T-helper 1 cell treated with Interleukin-12 subunit alpha and Interleukin-12 subunit beta and Interleukin-4 antibody, amounts not matched to agents 30 μg/mL and 1 μg/mL, for 36 hours (primary cell): Measurements from ENCODE around the gene LRCOL1.
A peak's percentile ranks its signal among the peaks of the same experiment; 100 is the strongest.

Source experiments
- H3K27ac Mint-ChIP-seq: one replicate; pipeline ENCODE4 v1.8.0; 2021; ENCODE audit warnings: mild to moderate bottlenecking, mixed read lengths
- H3K27me3 Mint-ChIP-seq: one replicate; pipeline ENCODE4 v1.8.0; 2021; ENCODE audit warnings: low read depth, mixed read lengths
- H3K36me3 Mint-ChIP-seq: one replicate; pipeline ENCODE4 v1.8.0; 2021; ENCODE audit warnings: low read depth, mixed read lengths
- H3K4me1 Mint-ChIP-seq: one replicate; pipeline ENCODE4 v1.8.0; 2021; ENCODE audit warnings: low read depth, mixed read lengths
- H3K4me3 Mint-ChIP-seq: one replicate; pipeline ENCODE4 v1.8.0; 2021; ENCODE audit warnings: mild to moderate bottlenecking, moderate library complexity, mixed read lengths
- H3K9me3 Mint-ChIP-seq: one replicate; pipeline ENCODE4 v1.8.0; 2021; ENCODE audit warnings: mixed read lengths

Gene LRCOL1

DNA sequence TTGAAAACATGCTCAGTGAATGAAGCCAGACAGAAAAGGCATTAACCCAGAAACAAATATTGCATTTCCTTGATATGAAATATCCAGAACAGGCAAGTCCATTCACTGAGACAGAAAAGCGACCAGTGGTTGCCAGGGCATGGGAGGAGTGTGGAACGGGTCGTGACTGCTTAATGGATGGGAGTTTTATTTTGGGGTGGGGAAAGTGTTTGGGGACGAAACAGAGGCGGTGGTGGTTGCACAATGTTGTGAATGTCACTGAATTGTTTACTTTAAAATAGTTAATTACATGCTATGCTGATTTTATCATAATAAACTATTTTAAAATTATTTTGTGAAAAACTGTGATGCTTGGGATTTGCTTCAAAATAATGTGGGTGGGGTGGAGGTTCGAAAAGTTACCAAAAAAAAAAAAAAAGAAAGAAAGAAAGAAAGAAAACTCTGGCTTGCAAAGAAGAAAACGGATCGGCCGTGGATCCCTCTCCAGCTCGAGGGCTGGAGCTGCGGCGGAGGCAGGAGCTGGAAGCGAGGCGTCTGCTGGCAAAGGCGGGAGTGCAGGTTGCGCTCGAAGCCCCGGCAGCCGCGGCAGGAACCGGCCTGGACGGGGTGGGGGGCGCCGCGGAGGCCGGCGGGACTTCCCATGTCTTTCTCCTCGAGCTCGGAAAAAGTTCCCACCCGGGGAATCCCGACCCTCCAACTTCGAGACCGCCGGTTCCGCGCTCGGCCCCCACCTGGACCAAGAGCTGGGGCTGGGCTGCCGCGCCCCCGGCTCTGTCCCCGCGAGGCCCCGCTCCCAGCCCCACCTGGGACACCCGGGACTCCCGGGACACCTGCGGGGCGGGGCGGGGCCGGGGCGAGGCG is 7.7 kb upstream of the LRCOL1 start:
- Mint-ChIP-seq H3K4me1 (peaks cover 5% of the 10 kb centered on the region), H3K27ac (peak overlapping the region; percentile 8), H3K4me3 (no peak overlapping the region), H3K36me3 (peaks cover 3% of the 10 kb centered on the region), H3K27me3 (peaks cover 33% of the 10 kb centered on the region), H3K9me3 (peaks cover 4% of the 10 kb centered on the region)

DNA sequence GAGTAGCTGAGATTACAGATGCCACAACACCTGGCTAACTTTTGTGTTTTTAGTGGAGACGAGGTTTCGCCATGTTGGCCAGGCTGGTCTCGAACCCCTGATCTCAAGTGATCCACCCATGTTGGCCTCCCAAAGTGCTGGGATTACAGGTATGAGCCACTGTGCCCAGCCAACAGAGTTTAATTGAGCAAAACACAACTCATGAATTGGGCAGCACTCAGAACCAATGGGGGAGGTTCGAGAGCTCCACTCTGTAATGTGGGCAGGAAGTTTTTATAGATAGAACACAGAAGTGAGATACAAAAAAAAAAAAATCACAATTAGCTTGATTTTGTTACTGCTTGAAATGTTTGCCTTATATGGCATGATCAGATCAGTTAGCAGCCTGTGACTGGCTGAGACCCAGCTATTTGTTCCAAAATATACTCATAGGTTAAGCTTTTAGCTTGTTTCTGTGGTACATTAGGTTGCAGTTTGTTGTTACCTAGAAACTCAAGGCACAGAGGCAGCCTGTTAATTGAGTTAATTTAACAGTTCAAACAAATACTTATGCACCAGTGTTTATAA is 6.8 kb upstream of the LRCOL1 start:
- H3K4me3 Mint-ChIP-seq, result no peak overlapping the region
- H3K4me1 Mint-ChIP-seq, result peaks cover 5% of the 10 kb centered on the region

DNA sequence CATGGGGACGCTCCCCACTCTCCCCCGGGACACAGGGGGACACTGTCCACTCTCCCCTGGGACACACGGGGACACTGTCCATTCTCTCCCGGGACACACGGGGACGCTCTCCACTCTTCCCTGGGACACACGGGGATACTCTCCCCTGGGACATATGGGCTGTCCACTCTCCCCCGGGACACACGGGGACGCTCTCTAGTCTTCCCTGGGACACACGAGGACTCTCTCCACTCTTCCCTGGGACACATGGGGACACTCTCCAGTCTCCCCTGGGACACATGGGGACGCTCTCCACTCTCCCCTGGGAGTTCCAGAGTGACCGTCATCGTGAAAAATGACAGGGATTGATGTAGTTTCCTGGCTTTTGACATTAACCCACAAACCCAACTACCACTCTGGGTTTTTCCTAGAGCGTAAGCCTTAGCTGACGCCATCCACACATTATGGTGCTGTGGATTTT is 5.2 kb upstream of the LRCOL1 start:
- Mint-ChIP-seq H3K4me1 (peaks cover 5% of the 10 kb centered on the region), H3K27ac (no peak overlapping the region), H3K27me3 (peaks cover 39% of the 10 kb centered on the region), H3K9me3 (peaks cover 12% of the 10 kb centered on the region), H3K4me3 (no peak overlapping the region), H3K36me3 (peaks cover 3% of the 10 kb centered on the region)

More for the DNA sequence above, 6.8 kb upstream of the LRCOL1 start:
- H3K27me3 Mint-ChIP-seq, result peaks cover 33% of the 10 kb centered on the region
- peaks cover 4% of the 10 kb centered on the region for H3K9me3 Mint-ChIP-seq
- H3K36me3 Mint-ChIP-seq, result peaks cover 3% of the 10 kb centered on the region
- no peak overlapping the region for H3K27ac Mint-ChIP-seq

DNA sequence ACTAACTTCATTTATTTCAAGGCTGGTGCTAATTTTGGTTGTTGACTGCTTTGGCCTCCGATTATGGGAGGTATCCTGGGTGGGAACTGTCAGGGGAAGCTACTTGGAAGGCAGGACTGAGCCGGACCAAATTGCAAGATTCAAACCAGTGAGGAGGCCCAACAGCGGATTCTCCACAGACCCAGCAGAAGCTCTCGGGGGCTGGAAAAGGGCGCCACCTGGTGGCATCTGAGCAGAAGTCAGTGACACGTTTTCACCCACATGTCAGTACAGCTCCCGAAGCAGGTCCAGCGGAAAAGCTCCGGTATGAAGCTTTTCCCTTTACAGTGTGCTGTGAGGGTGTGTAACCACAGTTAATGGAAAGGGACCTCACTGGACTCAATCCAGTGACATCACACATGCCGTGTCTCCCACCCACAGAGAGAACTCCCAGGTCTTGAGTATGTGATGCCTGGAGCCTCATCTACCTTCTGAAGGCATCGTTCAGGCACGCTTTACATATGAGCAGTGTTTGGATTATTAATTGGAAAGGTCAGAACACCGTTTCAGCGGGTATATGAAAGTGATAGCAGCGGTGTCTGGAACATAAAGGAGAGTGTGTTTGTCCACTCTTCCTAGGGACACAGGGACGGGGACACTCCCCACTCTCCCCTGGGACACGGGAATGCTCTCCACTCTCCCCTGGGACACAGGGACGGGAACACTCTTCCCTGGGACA is 4.6 kb upstream of the LRCOL1 start:
- no peak overlapping the region for H3K27ac Mint-ChIP-seq
- peaks cover 12% of the 10 kb centered on the region for H3K9me3 Mint-ChIP-seq
- H3K4me1 Mint-ChIP-seq, result peaks cover 7% of the 10 kb centered on the region
- H3K27me3 Mint-ChIP-seq, result peaks cover 39% of the 10 kb centered on the region
- peaks cover 3% of the 10 kb centered on the region for H3K36me3 Mint-ChIP-seq
- H3K4me3 Mint-ChIP-seq, result no peak overlapping the region

DNA sequence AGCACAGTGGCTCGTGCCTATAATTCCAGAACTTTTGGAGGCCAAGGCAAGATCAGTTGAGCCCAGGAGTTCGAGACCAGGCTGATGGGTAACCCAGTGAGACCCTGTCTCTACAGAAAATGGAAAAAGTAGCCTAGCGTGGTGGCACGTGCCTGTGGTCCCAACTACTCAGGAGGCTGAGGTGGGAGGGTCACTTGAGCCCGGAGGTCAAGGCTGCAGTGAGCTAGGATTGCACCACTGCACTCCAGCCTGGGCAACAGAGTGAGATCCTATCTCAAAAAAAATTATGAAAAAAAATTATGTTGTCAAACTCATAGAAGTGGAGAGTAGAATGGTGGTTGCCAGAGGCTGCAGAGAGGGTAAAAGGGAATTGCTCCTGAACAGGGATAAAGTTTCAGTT is 3.6 kb upstream of the LRCOL1 start:
- Mint-ChIP-seq H3K4me1 (peaks cover 7% of the 10 kb centered on the region), H3K4me3 (no peak overlapping the region), H3K9me3 (peaks cover 12% of the 10 kb centered on the region)

DNA sequence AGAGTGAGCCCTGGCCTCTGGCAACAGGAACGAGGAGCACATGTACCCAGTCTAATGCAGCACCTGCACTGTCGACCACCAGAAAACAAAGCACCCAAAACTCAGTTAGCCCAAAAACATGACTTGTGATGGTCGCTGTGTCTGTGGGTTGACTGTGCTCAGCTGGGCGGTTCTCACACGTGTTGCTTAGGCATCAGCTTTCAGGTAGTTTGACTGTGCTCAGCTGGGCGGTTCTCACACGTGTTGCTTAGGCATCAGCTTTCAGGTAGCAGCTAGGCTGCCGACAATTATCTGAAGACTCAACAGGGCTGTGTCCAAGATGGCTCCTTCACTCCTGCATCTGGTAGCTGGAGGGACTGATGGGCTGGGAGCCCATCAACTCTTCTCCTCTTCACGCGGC is 1.2 kb upstream of the LRCOL1 start:
- Mint-ChIP-seq H3K36me3 (peaks cover 3% of the 10 kb centered on the region), H3K4me1 (peaks cover 12% of the 10 kb centered on the region), H3K9me3 (peaks cover 9% of the 10 kb centered on the region), H3K27ac (no peak overlapping the region), H3K4me3 (no peak overlapping the region), H3K27me3 (peaks cover 45% of the 10 kb centered on the region)

More for the DNA sequence above, 3.6 kb upstream of the LRCOL1 start:
- Mint-ChIP-seq H3K27me3 (peaks cover 43% of the 10 kb centered on the region), H3K27ac (no peak overlapping the region), H3K36me3 (peaks cover 3% of the 10 kb centered on the region)

DNA sequence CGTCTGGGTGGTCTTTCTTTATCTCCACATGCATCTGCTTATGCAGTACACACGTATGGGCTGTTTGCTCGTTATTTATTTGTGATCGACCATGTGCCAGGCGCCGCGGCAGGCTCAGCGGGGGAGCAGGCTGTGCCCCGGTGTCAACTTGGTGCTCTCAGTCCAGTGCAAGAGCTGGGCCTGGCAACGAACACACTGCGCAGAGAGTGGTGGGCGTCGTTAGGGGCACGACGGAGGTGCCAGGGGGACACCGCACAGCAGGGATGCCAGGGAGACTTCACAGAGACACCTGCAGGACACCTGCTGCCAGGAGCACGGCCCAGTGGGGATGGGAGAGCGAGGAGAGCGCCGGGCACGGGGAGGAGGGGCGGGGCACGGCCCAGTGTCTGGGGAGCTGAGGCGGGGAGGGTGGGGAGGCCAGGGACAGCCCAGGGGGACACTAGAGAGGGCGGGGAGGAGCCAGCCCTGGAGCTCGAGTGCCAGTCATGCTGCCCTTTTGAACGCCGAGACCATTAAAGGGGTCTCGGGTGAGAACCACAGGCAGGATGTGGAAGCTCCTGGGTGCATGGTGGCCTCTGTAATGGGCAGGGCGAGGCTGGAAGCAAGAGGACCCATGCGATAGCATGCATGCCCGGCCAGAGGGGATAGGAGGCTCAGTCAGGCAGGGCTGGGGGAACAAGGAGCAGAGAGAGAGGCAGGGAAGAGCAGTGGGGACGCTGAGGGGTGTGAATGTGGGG is 652 bp upstream of the LRCOL1 start:
- no peak overlapping the region for H3K4me3 Mint-ChIP-seq
- H3K9me3 Mint-ChIP-seq, result peaks cover 9% of the 10 kb centered on the region
- H3K27ac Mint-ChIP-seq, result no peak overlapping the region
- H3K27me3 Mint-ChIP-seq, result peaks cover 47% of the 10 kb centered on the region
- peaks cover 3% of the 10 kb centered on the region for H3K36me3 Mint-ChIP-seq
- H3K4me1 Mint-ChIP-seq, result peaks cover 13% of the 10 kb centered on the region

GRCh38 chr12:132608231-132609171 is 1.9 kb downstream of the LRCOL1 start:
- Mint-ChIP-seq H3K4me3 (no peak overlapping the region), H3K4me1 (peaks cover 8% of the 10 kb centered on the region), H3K27me3 (peaks cover 49% of the 10 kb centered on the region), H3K9me3 (peaks cover 9% of the 10 kb centered on the region), H3K27ac (no peak overlapping the region), H3K36me3 (peaks cover 3% of the 10 kb centered on the region)

DNA sequence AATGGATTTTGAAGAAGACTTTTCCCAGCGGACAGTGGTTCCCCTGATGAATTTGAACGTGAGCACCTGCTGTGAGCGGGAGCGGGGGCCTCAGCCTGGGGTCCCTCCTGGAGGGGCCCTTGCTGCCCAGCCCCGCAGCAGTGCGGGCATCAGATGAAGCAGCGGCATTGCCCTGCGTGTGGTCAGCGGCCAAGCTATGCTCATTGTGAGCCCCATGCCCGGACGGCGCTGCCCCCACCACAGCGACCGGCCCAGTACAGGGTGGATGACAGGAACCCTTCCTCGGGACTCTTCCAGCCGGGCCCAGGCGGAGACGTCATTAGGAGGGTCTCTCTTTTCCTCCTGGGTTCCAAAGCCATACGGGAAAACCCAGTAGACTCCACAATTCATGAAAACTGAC is 3.5 kb downstream of the LRCOL1 start:
- H3K9me3 Mint-ChIP-seq, result peaks cover 8% of the 10 kb centered on the region
- H3K4me1 Mint-ChIP-seq, result peaks cover 8% of the 10 kb centered on the region
- H3K27me3 Mint-ChIP-seq, result peaks cover 58% of the 10 kb centered on the region
- no peak overlapping the region for H3K4me3 Mint-ChIP-seq
- peaks cover 3% of the 10 kb centered on the region for H3K36me3 Mint-ChIP-seq
- H3K27ac Mint-ChIP-seq, result no peak overlapping the region

DNA sequence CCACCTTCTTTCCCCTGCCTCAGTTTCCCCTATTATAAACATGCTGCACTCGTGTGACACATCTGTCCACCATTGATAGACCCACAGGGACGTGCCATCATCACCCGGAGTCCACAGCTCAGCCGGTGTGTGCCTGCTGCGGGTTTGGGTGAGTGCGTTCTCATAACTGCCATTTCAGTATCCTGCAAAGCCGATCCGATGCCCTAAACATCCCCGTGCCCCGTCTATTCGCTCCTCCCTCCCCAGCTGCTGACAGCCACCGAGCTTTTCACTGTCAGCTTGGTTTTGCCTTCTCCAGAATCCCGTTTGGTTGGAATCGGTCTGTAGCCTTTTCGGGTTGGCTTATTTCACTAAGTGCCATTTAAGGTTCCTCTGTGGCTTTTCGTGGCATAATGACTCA is 3.9 kb downstream of the LRCOL1 start:
- peaks cover 4% of the 10 kb centered on the region for H3K9me3 Mint-ChIP-seq
- peaks cover 3% of the 10 kb centered on the region for H3K36me3 Mint-ChIP-seq
- no peak overlapping the region for H3K4me3 Mint-ChIP-seq
- H3K4me1 Mint-ChIP-seq, result peaks cover 8% of the 10 kb centered on the region
- peaks cover 53% of the 10 kb centered on the region for H3K27me3 Mint-ChIP-seq
- no peak overlapping the region for H3K27ac Mint-ChIP-seq

- Mint-ChIP-seq H3K36me3 (peaks cover 3% of the 10 kb centered on the region), H3K4me3 (no peak overlapping the region), H3K4me1 (peaks cover 10% of the 10 kb centered on the region), H3K9me3 (no peaks in the 10 kb centered on the region), H3K27ac (no peak overlapping the region), H3K27me3 (peaks cover 53% of the 10 kb centered on the region)
Observed at GRCh38 chr12:132605892-132606291, 4.5 kb downstream of the LRCOL1 start.

- peaks cover 3% of the 10 kb centered on the region for H3K36me3 Mint-ChIP-seq
- peaks cover 10% of the 10 kb centered on the region for H3K4me1 Mint-ChIP-seq
- H3K27me3 Mint-ChIP-seq, result peaks cover 58% of the 10 kb centered on the region
- no peaks in the 10 kb centered on the region for H3K9me3 Mint-ChIP-seq
- H3K27ac Mint-ChIP-seq, result no peak overlapping the region
- no peak overlapping the region for H3K4me3 Mint-ChIP-seq
Observed at GRCh38 chr12:132604668-132605441, 5.5 kb downstream of the LRCOL1 start.

DNA sequence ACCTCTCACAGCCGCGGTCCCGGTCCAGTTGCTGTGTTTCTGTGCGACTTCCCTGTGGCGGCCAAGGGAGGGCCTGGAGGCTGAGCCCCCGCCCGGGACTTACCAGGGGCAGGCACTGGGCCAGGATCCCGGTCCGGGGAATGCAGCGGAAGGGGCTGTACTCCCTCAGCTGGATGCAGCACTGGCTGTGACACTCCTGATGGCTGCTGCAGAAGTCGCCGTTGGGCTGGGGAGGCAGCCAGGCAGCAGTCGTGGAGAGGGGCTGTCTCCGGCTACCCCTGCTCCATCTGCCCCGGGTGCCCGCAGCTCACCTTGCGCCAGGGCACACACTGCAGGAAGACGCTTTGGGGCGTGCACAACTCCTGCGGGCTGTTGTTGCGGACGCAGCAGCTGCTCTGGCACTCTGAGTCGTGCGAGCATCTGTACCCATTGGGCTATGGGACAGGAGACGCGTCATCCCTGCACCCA is 6.2 kb downstream of the LRCOL1 start:
- Mint-ChIP-seq H3K36me3 (peaks cover 3% of the 10 kb centered on the region), H3K4me1 (peaks cover 10% of the 10 kb centered on the region), H3K27ac (no peak overlapping the region), H3K27me3 (peaks cover 61% of the 10 kb centered on the region), H3K4me3 (no peak overlapping the region), H3K9me3 (no peaks in the 10 kb centered on the region)
